ENCODE data around the gene TANGO6.

Gene TANGO6

GRCh38 chr16:68894714-68895113 lies 51.4 kb downstream of the TANGO6 start:
- no peak overlapping the region for H3K4me3 ChIP-seq (ENCODE audit: low read depth, low read length)
- TF ChIP-seq, protein P1, sequence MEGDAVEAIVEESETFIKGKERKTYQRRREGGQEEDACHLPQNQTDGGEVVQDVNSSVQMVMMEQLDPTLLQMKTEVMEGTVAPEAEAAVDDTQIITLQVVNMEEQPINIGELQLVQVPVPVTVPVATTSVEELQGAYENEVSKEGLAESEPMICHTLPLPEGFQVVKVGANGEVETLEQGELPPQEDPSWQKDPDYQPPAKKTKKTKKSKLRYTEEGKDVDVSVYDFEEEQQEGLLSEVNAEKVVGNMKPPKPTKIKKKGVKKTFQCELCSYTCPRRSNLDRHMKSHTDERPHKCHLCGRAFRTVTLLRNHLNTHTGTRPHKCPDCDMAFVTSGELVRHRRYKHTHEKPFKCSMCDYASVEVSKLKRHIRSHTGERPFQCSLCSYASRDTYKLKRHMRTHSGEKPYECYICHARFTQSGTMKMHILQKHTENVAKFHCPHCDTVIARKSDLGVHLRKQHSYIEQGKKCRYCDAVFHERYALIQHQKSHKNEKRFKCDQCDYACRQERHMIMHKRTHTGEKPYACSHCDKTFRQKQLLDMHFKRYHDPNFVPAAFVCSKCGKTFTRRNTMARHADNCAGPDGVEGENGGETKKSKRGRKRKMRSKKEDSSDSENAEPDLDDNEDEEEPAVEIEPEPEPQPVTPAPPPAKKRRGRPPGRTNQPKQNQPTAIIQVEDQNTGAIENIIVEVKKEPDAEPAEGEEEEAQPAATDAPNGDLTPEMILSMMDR (IDR thresholded peaks at IDR 0.05; ENCODE audit: low read depth, low read length) = no peak

DNA sequence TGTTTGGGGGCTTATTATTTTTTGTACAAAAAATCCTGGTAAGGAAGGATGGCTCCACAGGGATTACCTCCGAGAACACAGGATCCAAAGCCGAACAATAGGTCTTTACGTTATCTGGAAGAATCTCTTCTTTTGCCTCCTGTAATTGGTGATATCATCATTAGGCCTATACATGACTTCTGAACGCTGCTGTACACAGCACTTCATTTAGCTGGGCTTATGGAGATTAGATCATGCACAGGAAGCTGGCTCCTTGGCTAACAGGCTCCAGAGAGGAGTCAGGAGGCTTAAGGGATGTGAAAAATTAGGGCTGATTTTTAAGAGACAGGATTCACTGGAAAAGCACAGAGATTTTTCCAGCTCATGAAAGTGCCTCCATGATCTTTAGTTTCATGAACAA lies 54.7 kb downstream of the TANGO6 start:
- no peak overlapping the region for H3K4me3 ChIP-seq (ENCODE audit: low read depth, low read length)
- TF ChIP-seq, protein P1 (IDR thresholded peaks at IDR 0.05; ENCODE audit: low read depth, low read length) = no peak

DNA sequence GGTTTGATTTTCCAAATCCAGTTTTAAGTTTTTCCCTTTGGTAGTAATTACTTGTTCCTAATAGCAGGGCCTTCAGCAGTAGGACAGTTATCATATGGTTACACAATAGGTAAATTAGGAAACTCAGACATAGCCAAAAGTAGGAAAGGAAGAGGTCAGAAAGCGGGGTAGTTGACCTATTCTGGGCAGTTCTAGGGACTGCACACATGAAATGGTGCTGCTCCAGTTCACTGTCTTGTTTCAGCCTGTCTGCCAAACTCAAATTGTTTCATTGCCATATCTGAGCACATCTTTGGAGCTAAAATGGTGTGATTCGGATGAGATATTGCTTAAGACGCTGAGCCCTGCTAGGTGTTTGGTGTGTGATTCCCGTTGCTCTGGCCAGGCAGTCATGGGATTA lies 56.7 kb downstream of the TANGO6 start:
- H3K4me3 ChIP-seq (ENCODE audit: low read depth, low read length) = no peak overlapping the region
- TF ChIP-seq, protein P1 (IDR thresholded peaks at IDR 0.05; ENCODE audit: low read depth, low read length) = no peak

- TF ChIP-seq, protein P1 (IDR thresholded peaks at IDR 0.05; ENCODE audit: low read depth, low read length) = peak; percentile 70
- no peak overlapping the region for H3K4me3 ChIP-seq (ENCODE audit: low read depth, low read length)
These were observed 59.0 kb downstream of the TANGO6 start for GRCh38 chr16:68902003-68902968.

DNA sequence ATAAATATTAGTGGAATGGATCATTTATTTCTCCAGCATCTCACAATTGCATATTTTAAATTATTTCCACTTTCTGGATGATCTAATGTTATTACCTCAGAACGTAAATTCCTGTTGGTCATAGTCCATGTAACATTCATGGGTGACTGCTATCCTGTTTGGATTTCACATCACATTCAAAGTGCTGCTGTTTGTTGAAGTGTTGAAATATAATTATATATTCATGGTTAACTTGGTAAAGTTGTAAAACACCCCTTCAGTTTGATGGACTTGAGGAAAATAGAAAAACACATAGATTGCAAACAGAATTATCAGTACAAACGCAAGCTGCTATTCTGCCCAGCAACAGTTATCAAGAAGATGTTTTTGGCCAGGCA lies 59.6 kb downstream of the TANGO6 start:
- TF ChIP-seq, protein P1 (IDR thresholded peaks at IDR 0.05; ENCODE audit: low read depth, low read length) = no peak
- H3K4me3 ChIP-seq (ENCODE audit: low read depth, low read length) = no peak overlapping the region

DNA sequence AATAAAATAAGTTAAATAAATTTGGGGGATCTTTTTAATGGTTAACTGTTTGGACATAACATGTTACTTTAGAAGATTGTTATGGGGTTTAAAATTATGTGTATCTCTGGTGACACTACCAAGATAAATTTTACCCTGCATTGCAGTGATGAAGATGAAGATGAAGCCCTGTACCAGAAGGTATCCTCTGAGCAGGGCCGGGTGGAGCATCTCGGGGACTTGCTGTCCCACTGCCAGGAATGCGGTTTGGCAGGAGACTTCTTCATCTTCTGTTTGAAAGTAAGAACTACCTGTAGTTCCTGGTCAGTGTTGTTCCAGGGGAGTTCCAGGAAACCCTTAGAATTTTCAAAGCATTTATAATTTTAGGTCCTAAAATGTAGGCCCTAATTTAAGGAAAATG lies 64.0 kb downstream of the TANGO6 start:
- TF ChIP-seq, protein P1 (IDR thresholded peaks at IDR 0.05; ENCODE audit: low read depth, low read length) = no peak
- no peak overlapping the region for H3K4me3 ChIP-seq (ENCODE audit: low read depth, low read length)

- H3K4me3 ChIP-seq (ENCODE audit: low read depth, low read length) = no peak overlapping the region
- TF ChIP-seq, protein P1 (IDR thresholded peaks at IDR 0.05; ENCODE audit: low read depth, low read length) = no peak
These were observed 64.5 kb downstream of the TANGO6 start for GRCh38 chr16:68907781-68908181.

Data from WI38 (cell line).